ENCODE measurements around the gene ATG9B.

- no peak for TF ChIP-seq POLR2A (IDR thresholded peaks at IDR 0.05; ENCODE audit: low read depth, low read length)
- no peak for TF ChIP-seq POLR2AphosphoS5 (IDR thresholded peaks at IDR 0.05; ENCODE audit: low read depth, low read length)
Observed at GRCh38 chr7:151014950-151015349, 9.3 kb downstream of the ATG9B start.
